Psoas muscle (tissue), 8 donors: ENCODE results near the gene FAM131A. TPM values are rescaled to one million over a fixed set of nuclear protein-coding genes. Genes with fewer than 3 reads are reported as not detected.

ENCODE experiments used
- ATAC-seq, 4 donors: fragments of 200-7000 bp; cut with Tn5 transposase; one replicate each; pipeline ENCODE4 v1.9.1; 2020; ENCODE audit warnings: moderate library complexity in 3 of 4, mild to moderate bottlenecking in 2 of 4
- DNase-seq, 2 donors: peaks; one replicate each; pipeline ENCODE4 v3.0.0-alpha.2; 2020
- H3K27ac ChIP-seq: fragments of 200-600 bp; one replicate; pipeline ENCODE4 v1.8.0; 2022
- H3K27me3 ChIP-seq, 3 donors: fragments of 200-600 bp in 1 of 3; one replicate each; pipeline versions ENCODE4 v1.6.1 to v1.8.0; 2013 to 2022; ENCODE audit warnings: low read length in 2 of 3, mild to moderate bottlenecking in 2 of 3, moderate library complexity in 1 of 3; ENCODE audit not compliant: insufficient read depth in 3 of 3
- H3K36me3 ChIP-seq, 2 donors: fragments of 200-600 bp in 1 of 2; one replicate each; pipeline versions ENCODE4 v1.6.1 to v1.8.0; 2013 to 2022; ENCODE audit warnings: low read depth in 1 of 2, mild to moderate bottlenecking in 1 of 2, moderate library complexity in 1 of 2; ENCODE audit not compliant: insufficient read depth in 1 of 2
- H3K4me1 ChIP-seq: fragments of 200-600 bp; one replicate; pipeline ENCODE4 v1.8.0; 2022
- H3K4me3 ChIP-seq: fragments of 200-600 bp; one replicate; pipeline ENCODE4 v1.8.0; 2022; ENCODE audit warnings: mild to moderate bottlenecking
- H3K9me3 ChIP-seq: fragments of 200-600 bp; one replicate; pipeline ENCODE4 v1.8.0; 2022
- CTCF ChIP-seq: fragments of 200-600 bp; IDR thresholded peaks from one replicate; pipeline ENCODE4 v1.8.0; 2022; ENCODE audit warnings: antibody characterized with exemption
- WGBS, 3 donors: extraction: QIAGEN DNeasy Blood & Tissue Kit; methylation state at CpG; one replicate each; pipeline versions ENCODE4 v1.1.6 to v1.1.7; 2013; 5-methylcytosine and 5-hydroxymethylcytosine counted together
- intact Hi-C, 2 donors: fragments of 100-400 bp; cut with DNase I; formaldehyde crosslinking; loops; one replicate each; pipeline versions ENCODE4 v1.11.0 to v1.14.2; 2022
- polyA plus RNA-seq, 3 donors: library from polyadenylated mRNA; stranded (reverse); fragments of 200-250 nt; gene quantifications; one replicate each; pipeline ENCODE4 v1.2.3, GENCODE V29; 2013
- total RNA-seq, 4 donors: library from RNA; stranded (reverse); fragmentation: NEBNext Ultra II Directional in 2 of 4; extraction: Animal tissue kit (Norgen Biotek cat#: 25700) in 2 of 4; gene quantifications; one replicate each; pipeline versions ENCODE4 v1.2.1 to v1.2.4, GENCODE V29; 2021 to 2023
- donor health status: healthy with polysubstance abuse.
- donor health status: DM: no; HTN: no; CAD: no; lungs with moderate emphysema.
- donor health status: Bipolar disorder and iron deficiency.
- donor health status: healthy.
- donor health status: DM: yes; HTN: yes; CAD: no.
- donor health status: DM: no; HTN: no; CAD: no.
- donor health status: DM: no; HTN: no; CAD: no.
- donor health status: DM: yes; HTN: yes; CAD: no.

FAM131A gene
- total and polyA plus RNA-seq, 7 donors = 12.6 to 26.8 (median 13.9) TPM

- DNase-seq (no peak), ATAC-seq (no peak)
- H3K4me1 ChIP-seq = no peaks in the 10 kb centered on the region
- H3K27me3 ChIP-seq = no peaks in the 10 kb centered on the region
- H3K27ac ChIP-seq = no peak overlapping the region
- intact Hi-C loops = no loop called here
- peaks cover 0 to 24% of the 10 kb centered on the region in 2 donors for H3K36me3 ChIP-seq
- no peaks in the 10 kb centered on the region for H3K9me3 ChIP-seq
- 59 to 60% (median 60%) methylated on average over 5 of the region's 5 CpGs for WGBS, 3 donors
- TF ChIP-seq CTCF = no peak
- H3K4me3 ChIP-seq = no peak overlapping the region
Measured at GRCh38 chr3:184389384-184389783, 52.0 kb downstream of the FAM131A start.

- no peak for TF ChIP-seq CTCF
- intact Hi-C loops = no loop called here
- DNase-seq = no peak
- H3K27me3 ChIP-seq = no peaks in the 10 kb centered on the region
- H3K4me3 ChIP-seq = no peak overlapping the region
- H3K36me3 ChIP-seq = peaks cover 0 to 18% of the 10 kb centered on the region in 2 donors
- no peak for ATAC-seq
- H3K9me3 ChIP-seq = no peaks in the 10 kb centered on the region
- 84 to 94% (median 91%) methylated on average over 4 to 5 of the region's 5 CpGs for WGBS, 3 donors
- H3K4me1 ChIP-seq = no peaks in the 10 kb centered on the region
- H3K27ac ChIP-seq = no peak overlapping the region
Measured at GRCh38 chr3:184389935-184390528, 52.6 kb downstream of the FAM131A start.

- intact Hi-C loops = no loop called here
- Histone ChIP-seq H3K27ac (no peak overlapping the region), H3K4me1 (no peaks in the 10 kb centered on the region), H3K27me3 (no peaks in the 10 kb centered on the region), H3K9me3 (no peaks in the 10 kb centered on the region), H3K4me3 (no peak overlapping the region), H3K36me3 (peaks cover 0 to 18% of the 10 kb centered on the region in 2 donors)
- WGBS, 3 donors = 67 to 82% (median 77%) methylated on average over 3 of the region's 3 CpGs
- no peak for TF ChIP-seq CTCF
- DNase-seq (no peak), ATAC-seq (no peak)
Measured at GRCh38 chr3:184391266-184391665, 53.9 kb downstream of the FAM131A start.

- intact Hi-C loops = no loop called here
- no peak for DNase-seq
- no peak overlapping the region for H3K4me3 ChIP-seq
- peak in 2 of 4 donors; percentile 35 to 51 for ATAC-seq
- no peaks in the 10 kb centered on the region for H3K36me3 ChIP-seq
- H3K27ac ChIP-seq = no peak overlapping the region
- WGBS, 3 donors = 38 to 52% (median 40%) methylated on average over 5 of the region's 5 CpGs
- no peaks in the 10 kb centered on the region for H3K27me3 ChIP-seq
- TF ChIP-seq CTCF = no peak
- no peaks in the 10 kb centered on the region for H3K4me1 ChIP-seq
- no peaks in the 10 kb centered on the region for H3K9me3 ChIP-seq
Measured at GRCh38 chr3:184395320-184395660, 57.9 kb downstream of the FAM131A start.

Other genes with a start within 250 kb of the FAM131A start
- gene HTR3E, start 240.5 kb upstream of the FAM131A start, total RNA-seq = not detected
- under 1 TPM in 1 of 3 donors, not detected in 2; 0.01 TPM for gene HTR3E, start 240.5 kb upstream of the FAM131A start, polyA plus RNA-seq
- 10 to 100 TPM; 44.0 to 55.1 (median 50.0) TPM for gene EIF2B5, start 202.2 kb upstream of the FAM131A start, total RNA-seq
- gene EIF2B5, start 202.2 kb upstream of the FAM131A start, polyA plus RNA-seq = 100 to 1,000 TPM in 1 of 3 donors, 10 to 100 TPM in 2; 61.4 to 101 (median 80.3) TPM
- gene DVL3, start 182.2 kb upstream of the FAM131A start, total RNA-seq = 10 to 100 TPM; 46.7 to 57.2 (median 47.7) TPM
- gene DVL3, start 182.2 kb upstream of the FAM131A start, polyA plus RNA-seq = 10 to 100 TPM; 32.3 to 57.6 (median 36.1) TPM
- 100 to 1,000 TPM; 157 to 178 (median 165) TPM for gene AP2M1, start 162.7 kb upstream of the FAM131A start, total RNA-seq
- gene AP2M1, start 162.7 kb upstream of the FAM131A start, polyA plus RNA-seq = 100 to 1,000 TPM; 166 to 299 (median 285) TPM
- 10 to 100 TPM; 44.1 to 93.0 (median 72.7) TPM for gene ABCF3, start 151.4 kb upstream of the FAM131A start, total RNA-seq
- gene ABCF3, start 151.4 kb upstream of the FAM131A start, polyA plus RNA-seq = 100 to 1,000 TPM in 1 of 3 donors, 10 to 100 TPM in 2; 68.5 to 108 (median 79.3) TPM
- gene VWA5B2, start 108.0 kb upstream of the FAM131A start, total RNA-seq = under 1 TPM in 1 of 4 donors, not detected in 3; 0.26 TPM
- under 1 TPM; 0.03 to 0.06 (median 0.04) TPM for gene VWA5B2, start 108.0 kb upstream of the FAM131A start, polyA plus RNA-seq
- 10 to 100 TPM; 15.8 to 36.7 (median 28.8) TPM for gene ALG3, start 88.6 kb upstream of the FAM131A start, total RNA-seq
- gene ALG3, start 88.6 kb upstream of the FAM131A start, polyA plus RNA-seq = 10 to 100 TPM; 37.5 to 93.7 (median 38.3) TPM
- 1 to 10 TPM; 1.8 to 8.2 (median 6.2) TPM for gene EEF1AKMT4, start 87.9 kb upstream of the FAM131A start, total RNA-seq
- 10 to 100 TPM in 2 of 3 donors, 1 to 10 TPM in 1; 9.0 to 25.5 (median 10.1) TPM for gene EEF1AKMT4, start 87.9 kb upstream of the FAM131A start, polyA plus RNA-seq
- gene CAMK2N2, start 76.0 kb upstream of the FAM131A start, total RNA-seq = not detected
- under 1 TPM in 2 of 3 donors, not detected in 1; 0.01 to 0.52 TPM for gene CAMK2N2, start 76.0 kb upstream of the FAM131A start, polyA plus RNA-seq
- gene ECE2, start 61.6 kb upstream of the FAM131A start, total RNA-seq = not detected
- not detected for gene ECE2, start 61.6 kb upstream of the FAM131A start, polyA plus RNA-seq
- 100 to 1,000 TPM; 338 to 440 (median 424) TPM for gene PSMD2, start 38.4 kb upstream of the FAM131A start, total RNA-seq
- 100 to 1,000 TPM; 344 to 898 (median 873) TPM for gene PSMD2, start 38.4 kb upstream of the FAM131A start, polyA plus RNA-seq
- gene EIF4G1, start 23.0 kb upstream of the FAM131A start, total RNA-seq = 100 to 1,000 TPM; 448 to 726 (median 633) TPM
- 100 to 1,000 TPM; 395 to 787 (median 628) TPM for gene EIF4G1, start 23.0 kb upstream of the FAM131A start, polyA plus RNA-seq
- 1 to 10 TPM in 3 of 4 donors, under 1 TPM in 1; 0.64 to 2.3 (median 1.4) TPM for gene CLCN2, start 24.0 kb downstream of the FAM131A start, total RNA-seq
- gene CLCN2, start 24.0 kb downstream of the FAM131A start, polyA plus RNA-seq = 1 to 10 TPM; 1.2 to 2.8 (median 2.0) TPM
- 10 to 100 TPM; 21.2 to 33.2 (median 28.6) TPM for gene POLR2H, start 24.1 kb downstream of the FAM131A start, total RNA-seq
- gene POLR2H, start 24.1 kb downstream of the FAM131A start, polyA plus RNA-seq = 100 to 1,000 TPM in 1 of 3 donors, 10 to 100 TPM in 2; 41.6 to 117 (median 62.8) TPM
- gene THPO, start 40.6 kb downstream of the FAM131A start, total RNA-seq = 1 to 10 TPM in 2 of 4 donors, under 1 TPM in 2; 0.79 to 3.0 (median 1.3) TPM
- 1 to 10 TPM in 1 of 3 donors, under 1 TPM in 2; 0.49 to 1.2 (median 0.55) TPM for gene THPO, start 40.6 kb downstream of the FAM131A start, polyA plus RNA-seq
- 10 to 100 TPM in 1 of 4 donors, 1 to 10 TPM in 3; 4.1 to 10.5 (median 6.3) TPM for gene CHRD, start 42.5 kb downstream of the FAM131A start, total RNA-seq
- gene CHRD, start 42.5 kb downstream of the FAM131A start, polyA plus RNA-seq = 1 to 10 TPM; 2.5 to 5.2 (median 5.1) TPM
- gene EPHB3, start 224.2 kb downstream of the FAM131A start, total RNA-seq = 1 to 10 TPM in 2 of 4 donors, under 1 TPM in 2; 0.34 to 1.6 (median 0.92) TPM
- gene EPHB3, start 224.2 kb downstream of the FAM131A start, polyA plus RNA-seq = under 1 TPM; 0.08 to 0.69 (median 0.36) TPM